ENCODE results near the gene MARCHF3.
A peak's percentile ranks its signal among the peaks of the same experiment; 100 is the strongest.
"Not testable (repeated sequence)": the region's sequence is repeated elsewhere in the genome, so short reads cannot be mapped to it uniquely, and the experiment has no call there.

The MARCHF3 gene

DNA sequence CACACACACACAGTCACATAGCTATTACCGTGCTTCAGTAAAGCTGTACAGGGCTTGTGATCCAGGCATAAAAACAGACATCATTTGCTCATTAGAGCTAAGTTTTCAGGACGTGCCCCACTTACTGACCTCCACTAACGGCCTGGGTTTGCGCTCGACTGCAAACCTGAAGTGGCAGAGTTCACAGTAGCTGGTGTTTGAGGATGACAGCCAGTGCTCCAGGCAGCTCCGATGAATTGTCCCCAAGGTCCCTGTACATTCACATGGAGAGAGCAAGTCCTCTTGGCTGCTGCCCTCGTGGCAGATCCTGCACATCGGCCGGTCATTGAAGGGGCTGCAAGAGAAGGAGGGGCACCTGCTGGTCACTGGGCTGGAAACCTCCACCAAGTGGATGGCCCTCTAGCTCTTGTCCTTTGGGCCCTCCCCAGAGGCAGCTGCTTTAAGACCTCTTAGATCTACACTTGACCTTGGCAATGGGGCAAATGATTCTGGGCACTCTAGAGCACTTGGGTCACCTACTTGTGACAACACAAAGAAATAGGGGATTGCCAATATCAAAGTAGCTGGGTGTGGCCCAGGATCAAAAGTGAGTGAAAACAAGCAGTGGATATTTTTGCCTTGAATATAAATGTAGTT, 115.4 kb downstream of the MARCHF3 start:
- TF ChIP-seq CTCF (conservative IDR thresholded peaks at IDR 0.05; ENCODE audit: low read depth, low read length), result no peak
- no peak overlapping the region for H3K4me3 ChIP-seq (ENCODE audit: low read length)
- DNase-seq (ENCODE audit: low read depth), result no peak

GRCh38 chr5:126912616-126913200, 117.7 kb downstream of the MARCHF3 start:
- H3K4me3 ChIP-seq (ENCODE audit: low read length), result no peak overlapping the region
- DNase-seq (ENCODE audit: low read depth), result no peak
- no peak for TF ChIP-seq CTCF (conservative IDR thresholded peaks at IDR 0.05; ENCODE audit: low read depth, low read length)

GRCh38 chr5:126911986-126912385, 118.4 kb downstream of the MARCHF3 start:
- TF ChIP-seq CTCF (conservative IDR thresholded peaks at IDR 0.05; ENCODE audit: low read depth, low read length), result no peak
- H3K4me3 ChIP-seq (ENCODE audit: low read length), result no peak overlapping the region
- no peak for DNase-seq (ENCODE audit: low read depth)

- DNase-seq (ENCODE audit: low read depth), result peak; percentile 70
- TF ChIP-seq CTCF (conservative IDR thresholded peaks at IDR 0.05; ENCODE audit: low read depth, low read length), result no peak
- no peak overlapping the region for H3K4me3 ChIP-seq (ENCODE audit: low read length)
These were observed 120.5 kb downstream of the MARCHF3 start for GRCh38 chr5:126909856-126910255.

DNA sequence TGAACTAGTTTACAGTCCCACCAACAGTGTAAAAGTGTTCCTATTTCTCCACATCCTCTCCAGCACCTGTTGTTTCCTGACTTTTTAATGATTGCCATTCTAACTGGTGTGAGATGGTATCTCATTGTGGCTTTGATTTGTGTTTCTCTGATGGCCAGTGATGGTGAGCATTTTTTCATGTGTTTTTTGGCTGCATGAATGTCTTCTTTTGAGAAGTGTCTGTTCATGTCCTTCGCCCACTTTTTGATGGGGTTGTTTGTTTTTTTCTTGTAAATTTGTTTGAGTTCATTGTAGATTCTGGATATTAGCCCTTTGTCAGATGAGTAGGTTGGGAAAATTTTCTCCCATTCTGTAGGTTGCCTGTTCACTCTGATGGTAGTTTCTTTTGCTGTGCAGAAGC, 126.0 kb downstream of the MARCHF3 start:
- not testable (repeated sequence) for DNase-seq (ENCODE audit: low read depth); H3K4me3 ChIP-seq (ENCODE audit: low read length)

DNA sequence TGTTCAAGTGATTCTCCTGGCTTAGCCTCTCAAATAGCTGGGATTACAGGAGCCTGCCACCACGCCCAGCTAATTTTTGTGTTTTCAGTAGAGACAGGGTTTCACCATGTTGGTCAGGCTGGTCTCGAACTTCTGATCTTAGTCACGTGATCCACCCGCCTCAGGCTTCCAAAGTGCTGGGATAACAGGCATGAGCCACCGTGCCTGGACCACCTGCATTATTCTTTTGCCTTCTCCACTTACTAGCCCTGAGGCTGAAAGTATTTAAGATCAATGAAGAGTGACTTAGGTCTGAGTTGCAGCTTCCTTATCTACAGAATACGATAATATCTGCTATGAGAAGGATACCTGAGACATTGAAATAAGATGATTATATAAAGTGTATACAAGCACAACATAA, 129.6 kb downstream of the MARCHF3 start:
- H3K4me3 ChIP-seq (ENCODE audit: low read length), result no peak overlapping the region
- TF ChIP-seq CTCF (conservative IDR thresholded peaks at IDR 0.05; ENCODE audit: low read depth, low read length), result no peak
- no peak for DNase-seq (ENCODE audit: low read depth)

GRCh38 chr5:126899476-126899875, 130.9 kb downstream of the MARCHF3 start:
- no peak for DNase-seq (ENCODE audit: low read depth)
- no peak overlapping the region for H3K4me3 ChIP-seq (ENCODE audit: low read length)
- TF ChIP-seq CTCF (conservative IDR thresholded peaks at IDR 0.05; ENCODE audit: low read depth, low read length), result no peak
